Natural killer cell treated with Interleukin-12 subunit alpha and Interleukin-12 subunit beta and Interleukin-15 and Interleukin-18, amount 100 ng/mL, for 72 hours (primary cell): ENCODE data around the gene TLR1. TPM values are rescaled to one million over a fixed set of nuclear protein-coding genes. Genes with fewer than 3 reads are reported as not detected.
A peak's percentile ranks its signal among the peaks of the same experiment; 100 is the strongest.

Experiments used
- ATAC-seq, 2 donors: fragments of 150-1000 bp; cut with Tn5 transposase in 1 of 2; sonication (Bioruptor Pico), chemical (Tn5 transposase) in 1 of 2; 2 replicates each; pipeline ENCODE4 v1.10.0; 2021
- DNase-seq: peaks from one replicate; pipeline ENCODE4 v3.0.0; 2022; ENCODE audit warnings: low spot score
- H3K27ac Mint-ChIP-seq, 2 donors: 1 replicate in 1 of 2; 2 replicates in 1 of 2; pipeline ENCODE4 v1.8.0; 2022; ENCODE audit warnings: mixed read lengths in 2 of 2, mild to moderate bottlenecking in 1 of 2, moderate library complexity in 1 of 2
- H3K27me3 Mint-ChIP-seq, 2 donors: 1 replicate in 1 of 2; 2 replicates in 1 of 2; pipeline ENCODE4 v1.8.0; 2022; ENCODE audit warnings: mixed read lengths in 2 of 2
- H3K36me3 Mint-ChIP-seq: one replicate; pipeline ENCODE4 v1.8.0; 2022; ENCODE audit warnings: mixed read lengths
- H3K4me1 Mint-ChIP-seq, 2 donors: 1 replicate in 1 of 2; 2 replicates in 1 of 2; pipeline ENCODE4 v1.8.0; 2022; ENCODE audit warnings: low read depth in 2 of 2, mixed read lengths in 2 of 2, mild to moderate bottlenecking in 1 of 2
- H3K4me3 Mint-ChIP-seq: one replicate; pipeline ENCODE4 v1.8.0; 2022; ENCODE audit warnings: mixed read lengths
- H3K9me3 Mint-ChIP-seq: 2 replicates; pipeline ENCODE4 v1.8.0; 2022; ENCODE audit warnings: mixed read lengths
- total RNA-seq, 2 donors: library from RNA; stranded (reverse); gene quantifications; one replicate each; pipeline ENCODE4 v1.2.3, GENCODE V29; 2022

The TLR1 gene
- total RNA-seq, 2 donors from 2014 or later = 12.6 to 15.5 TPM

GRCh38 chr4:38757945-38758600, 46.5 kb downstream of the TLR1 start:
- ATAC-seq (no peak), DNase-seq (no peak)
- H3K27me3 Mint-ChIP-seq = no peaks in the 10 kb centered on the region
- H3K4me3 Mint-ChIP-seq = no peak overlapping the region
- H3K9me3 Mint-ChIP-seq = no peaks in the 10 kb centered on the region
- H3K4me1 Mint-ChIP-seq = peaks cover 7 to 21% of the 10 kb centered on the region in 2 donors
- no peaks in the 10 kb centered on the region for H3K36me3 Mint-ChIP-seq
- no peak overlapping the region for H3K27ac Mint-ChIP-seq

GRCh38 chr4:38752941-38753806, 51.4 kb downstream of the TLR1 start:
- Mint-ChIP-seq H3K4me1 (peaks cover 11% of the 10 kb centered on the region in 2 donors), H3K9me3 (peaks cover 5% of the 10 kb centered on the region), H3K27ac (no peak overlapping the region), H3K4me3 (no peak overlapping the region), H3K27me3 (no peaks in the 10 kb centered on the region), H3K36me3 (peaks cover 7% of the 10 kb centered on the region)
- ATAC-seq (no peak), DNase-seq (no peak)

DNA sequence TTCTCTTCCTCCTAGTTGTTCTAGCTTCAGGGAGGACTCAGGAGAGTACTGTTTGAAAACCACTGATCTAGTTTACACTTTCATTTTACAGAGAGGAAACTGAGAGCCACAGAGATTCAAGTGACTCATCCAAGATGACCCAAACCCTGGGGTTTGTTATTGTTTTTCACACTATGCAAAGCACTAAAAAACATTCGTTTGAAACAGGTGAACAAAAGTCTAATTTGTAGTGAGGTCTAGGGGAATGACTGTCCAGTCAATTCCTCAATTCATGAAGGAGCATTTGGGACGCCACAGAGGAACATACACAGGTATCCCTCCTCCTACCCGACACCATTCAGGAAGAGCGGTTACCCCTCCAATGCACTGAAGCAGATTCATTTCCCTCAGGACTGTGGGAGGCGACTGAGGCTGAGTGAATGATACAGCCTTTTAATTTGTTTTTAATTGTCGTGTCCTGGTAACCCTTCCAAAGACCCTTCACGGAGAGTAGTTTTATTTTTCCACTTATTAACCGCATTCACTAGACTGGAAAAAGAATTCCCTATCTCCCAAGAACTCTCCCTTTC, 52.1 kb downstream of the TLR1 start:
- peaks cover 11% of the 10 kb centered on the region in 2 donors for H3K4me1 Mint-ChIP-seq
- H3K4me3 Mint-ChIP-seq = no peak overlapping the region
- DNase-seq (no peak), ATAC-seq (peak; percentile 73 to 88)
- H3K27ac Mint-ChIP-seq = no peak overlapping the region
- H3K9me3 Mint-ChIP-seq = peaks cover 7% of the 10 kb centered on the region
- H3K36me3 Mint-ChIP-seq = peaks cover 8% of the 10 kb centered on the region
- H3K27me3 Mint-ChIP-seq = no peaks in the 10 kb centered on the region

- H3K4me1 Mint-ChIP-seq = peaks cover 11% of the 10 kb centered on the region in 2 donors
- no peaks in the 10 kb centered on the region for H3K27me3 Mint-ChIP-seq
- H3K36me3 Mint-ChIP-seq = peaks cover 16% of the 10 kb centered on the region
- DNase-seq (no peak), ATAC-seq (no peak)
- peaks cover 12% of the 10 kb centered on the region for H3K9me3 Mint-ChIP-seq
- H3K27ac Mint-ChIP-seq = no peak overlapping the region
- no peak overlapping the region for H3K4me3 Mint-ChIP-seq
Measured at GRCh38 chr4:38751341-38752010, 53.1 kb downstream of the TLR1 start.

DNA sequence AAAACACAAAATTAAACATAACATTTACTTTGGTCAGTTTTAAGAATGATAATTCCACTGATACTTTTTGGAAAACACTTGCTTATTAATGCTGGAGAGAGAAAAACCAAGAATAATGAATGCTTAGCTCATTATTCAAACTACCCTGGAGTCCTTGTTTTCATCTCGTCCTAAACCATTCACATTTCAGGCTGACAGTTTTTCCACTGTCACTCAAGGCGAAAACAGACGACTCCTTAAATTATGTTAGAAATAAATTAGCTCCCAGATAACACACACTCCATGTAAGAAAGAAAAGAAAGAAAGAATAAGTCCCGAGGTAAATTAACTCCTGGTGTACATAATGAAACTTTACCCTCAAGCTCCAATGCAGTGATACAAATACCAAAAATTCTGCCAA, 55.3 kb downstream of the TLR1 start:
- Mint-ChIP-seq H3K4me1 (peaks cover 11% of the 10 kb centered on the region in 2 donors), H3K4me3 (no peak overlapping the region), H3K9me3 (peaks cover 12% of the 10 kb centered on the region), H3K36me3 (peaks cover 17% of the 10 kb centered on the region), H3K27me3 (no peaks in the 10 kb centered on the region), H3K27ac (no peak overlapping the region)
- DNase-seq (no peak), ATAC-seq (no peak)

DNA sequence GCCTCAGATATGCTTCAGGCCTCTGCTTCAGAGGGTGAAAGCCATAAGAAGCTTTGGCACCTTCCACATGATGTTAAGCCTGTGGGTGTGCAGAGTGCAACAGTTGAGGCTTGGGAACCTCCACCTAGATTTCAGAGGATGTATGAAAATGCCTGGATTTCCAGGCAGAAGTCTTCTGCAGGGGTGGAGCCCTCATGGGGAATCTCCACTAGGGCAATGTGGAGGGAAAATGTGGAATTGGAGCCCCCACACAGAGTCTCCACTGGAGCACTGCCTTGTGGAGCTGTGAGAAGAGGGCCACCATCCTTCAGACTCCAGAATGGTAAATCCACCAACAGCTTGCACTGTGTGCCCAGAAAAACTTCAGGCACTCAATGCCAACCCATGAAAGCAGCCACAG, 57.0 kb downstream of the TLR1 start:
- DNase-seq = no peak
- ATAC-seq = no peak
- Mint-ChIP-seq H3K4me3 (no peak overlapping the region), H3K4me1 (peaks cover 15 to 16% of the 10 kb centered on the region in 2 donors), H3K27ac (no peak overlapping the region), H3K36me3 (peaks cover 17% of the 10 kb centered on the region), H3K27me3 (peaks cover 0 to 3% of the 10 kb centered on the region in 2 donors), H3K9me3 (peaks cover 12% of the 10 kb centered on the region)

Other genes starting within 250 kb of the TLR1 start
- gene KLF3, start 140.6 kb downstream of the TLR1 start, total RNA-seq = 10 to 100 TPM; 68.6 to 68.9 TPM
- not detected for gene TLR10, start 21.8 kb downstream of the TLR1 start, total RNA-seq
- gene TLR6, start 52.0 kb upstream of the TLR1 start, total RNA-seq = 1 to 10 TPM; 4.4 to 4.5 TPM
- 1 to 10 TPM; 1.7 to 1.9 TPM for gene FAM114A1, start 63.0 kb upstream of the TLR1 start, total RNA-seq
- 10 to 100 TPM in 1 of 2 donors, 1 to 10 TPM in 1; 7.9 to 10.3 TPM for gene TMEM156, start 227.6 kb upstream of the TLR1 start, total RNA-seq